Measurements from ENCODE around the gene INTS15. TPM values are rescaled to one million over a fixed set of nuclear protein-coding genes. Genes with fewer than 3 reads are reported as not detected.

Gene INTS15
- total and polyA plus RNA-seq, 9 of the 15 experiments (the other 6 are each of a cell fraction or from before 2014, with no cell fraction given), result 0.52 to 28.9 (median 11.6) TPM

- TF ChIP-seq SAFB (IDR thresholded peaks at IDR 0.05; ENCODE audit: borderline replicate concordance, low read depth, low read length), result no peak
- no peak for TF ChIP-seq FOXK1 (CRISPR knock-in tag; IDR thresholded peaks at IDR 0.05; ENCODE audit: borderline replicate concordance)
- TF ChIP-seq SMARCA4 (IDR thresholded peaks at IDR 0.05), result no peak
- no peak for TF ChIP-seq ZNF143 (CRISPR knock-in tag; IDR thresholded peaks at IDR 0.05)
- TF ChIP-seq MXI1 (IDR thresholded peaks at IDR 0.05; ENCODE audit: low read depth, low read length), result no peak
- TF ChIP-seq CHAMP1 (IDR thresholded peaks at IDR 0.05), result no peak
- TF ChIP-seq THAP7 (CRISPR knock-in tag; IDR thresholded peaks at IDR 0.05), result peak; percentile 92; the same call in 1 of the 2 replicates
- TF ChIP-seq IRF2 (CRISPR knock-in tag; IDR thresholded peaks at IDR 0.05), result no peak
- no peak for TF ChIP-seq MXD1 (CRISPR knock-in tag; IDR thresholded peaks at IDR 0.05; ENCODE audit: borderline replicate concordance, poor library complexity, severe bottlenecking)
- no peak for TF ChIP-seq HSF4 (CRISPR knock-in tag; IDR thresholded peaks at IDR 0.05; ENCODE audit: borderline replicate concordance)
- no peak for TF ChIP-seq KAT8 (IDR thresholded peaks at IDR 0.05; ENCODE audit: low read depth)
- TF ChIP-seq SLC30A9 (CRISPR knock-in tag; IDR thresholded peaks at IDR 0.05), result no peak
- TF ChIP-seq NCOA4 (IDR thresholded peaks at IDR 0.05; ENCODE audit: partially characterized antibody), result no peak
- TF ChIP-seq E2F4 (CRISPR knock-in tag; IDR thresholded peaks at IDR 0.05; ENCODE audit: low read depth), result no peak
- TF ChIP-seq PKNOX1 (IDR thresholded peaks at IDR 0.05), result peak; percentile 14; the same call in 1 of the 2 replicates
- TF ChIP-seq NR0B1 (IDR thresholded peaks at IDR 0.05; ENCODE audit: partially characterized antibody), result no peak
- no peak for TF ChIP-seq TRIM25 (IDR thresholded peaks at IDR 0.05; ENCODE audit: borderline replicate concordance)
These were observed at the start of gene INTS15 (continued) for GRCh38 chr7:6589829-6590644.

Measured in K562 (cell line).